GM21576 (cell line): ENCODE results near the gene TTC31.
"Not testable (repeated sequence)": the region's sequence is repeated elsewhere in the genome, so short reads cannot be mapped to it uniquely, and the experiment has no call there.

Experiments used
- ATAC-seq: cut with Tn5 transposase; IDR thresholded peaks from one replicate; pipeline ENCODE4 v1.9.1; 2021; ENCODE audit warnings: mild to moderate bottlenecking, moderate library complexity; ENCODE audit not compliant: unreplicated experiment

The TTC31 gene

GRCh38 chr2:74482801-74483674 lies at the start of gene TTC31, which contains the start of gene CCDC142:
Gene TTC31, plus strand, starts transcription at chr2:74483081. Its CDS starts 15 bp downstream, at chr2:74483096.
Gene CCDC142, minus strand, starts transcription at chr2:74482998. Its CDS starts 161 bp downstream, at chr2:74482837.
- peak; percentile 87 for ATAC-seq

- no peak for ATAC-seq
Measured at GRCh38 chr2:74436111-74436805, 46.6 kb upstream of the TTC31 start.

GRCh38 chr2:74436848-74437695 lies 45.8 kb upstream of the TTC31 start:
- ATAC-seq: no peak

GRCh38 chr2:74438248-74438647 lies 44.6 kb upstream of the TTC31 start:
- ATAC-seq: no peak

GRCh38 chr2:74439373-74439772 lies 43.5 kb upstream of the TTC31 start:
- no peak for ATAC-seq

- ATAC-seq: no peak
Measured at GRCh38 chr2:74439803-74440377, 43.0 kb upstream of the TTC31 start.

GRCh38 chr2:74440378-74441169 lies 42.3 kb upstream of the TTC31 start:
- peak; percentile 86 for ATAC-seq

- no peak for ATAC-seq
Measured at GRCh38 chr2:74441170-74441689, 41.7 kb upstream of the TTC31 start.

GRCh38 chr2:74441690-74442482 lies 41.0 kb upstream of the TTC31 start, which contains the start of gene RTKN:
Gene RTKN, minus strand, starts transcription at chr2:74441937. Its CDS starts 121 bp downstream, at chr2:74441816.
- ATAC-seq: no peak

GRCh38 chr2:74442483-74443297 lies 40.2 kb upstream of the TTC31 start:
- not testable (repeated sequence) for ATAC-seq

- no peak for ATAC-seq
Measured at GRCh38 chr2:74444498-74445318, 38.2 kb upstream of the TTC31 start.

- ATAC-seq: no peak
Measured at GRCh38 chr2:74447230-74447999, 35.5 kb upstream of the TTC31 start.

- ATAC-seq: no peak
Measured at GRCh38 chr2:74448771-74449170, 34.1 kb upstream of the TTC31 start.

GRCh38 chr2:74450570-74451190 lies 32.2 kb upstream of the TTC31 start:
- ATAC-seq: no peak

GRCh38 chr2:74454654-74455511 lies 28.0 kb upstream of the TTC31 start, which contains the start of gene INO80B:
Gene INO80B, plus strand, starts transcription at chr2:74455087. Its CDS starts 30 bp downstream, at chr2:74455117.
- ATAC-seq: peak; percentile 36
